Natural killer cell treated with Interleukin-12 subunit alpha and Interleukin-12 subunit beta and Interleukin-15 and Interleukin-18, amount 100 ng/mL, for 72 hours (primary cell): ENCODE results near the gene MXRA7. TPM values are rescaled to one million over a fixed set of nuclear protein-coding genes. Genes with fewer than 3 reads are reported as not detected.

ENCODE experiments used
- ATAC-seq, 2 donors: fragments of 150-1000 bp; cut with Tn5 transposase in 1 of 2; sonication (Bioruptor Pico), chemical (Tn5 transposase) in 1 of 2; 2 replicates each; pipeline ENCODE4 v1.10.0; 2021
- DNase-seq: peaks from one replicate; pipeline ENCODE4 v3.0.0; 2022; ENCODE audit warnings: low spot score
- H3K27ac Mint-ChIP-seq, 2 donors: 1 replicate in 1 of 2; 2 replicates in 1 of 2; pipeline ENCODE4 v1.8.0; 2022; ENCODE audit warnings: mixed read lengths in 2 of 2, mild to moderate bottlenecking in 1 of 2, moderate library complexity in 1 of 2
- H3K27me3 Mint-ChIP-seq, 2 donors: 1 replicate in 1 of 2; 2 replicates in 1 of 2; pipeline ENCODE4 v1.8.0; 2022; ENCODE audit warnings: mixed read lengths in 2 of 2
- H3K36me3 Mint-ChIP-seq: one replicate; pipeline ENCODE4 v1.8.0; 2022; ENCODE audit warnings: mixed read lengths
- H3K4me1 Mint-ChIP-seq, 2 donors: 1 replicate in 1 of 2; 2 replicates in 1 of 2; pipeline ENCODE4 v1.8.0; 2022; ENCODE audit warnings: low read depth in 2 of 2, mixed read lengths in 2 of 2, mild to moderate bottlenecking in 1 of 2
- H3K4me3 Mint-ChIP-seq: one replicate; pipeline ENCODE4 v1.8.0; 2022; ENCODE audit warnings: mixed read lengths
- H3K9me3 Mint-ChIP-seq: 2 replicates; pipeline ENCODE4 v1.8.0; 2022; ENCODE audit warnings: mixed read lengths
- total RNA-seq, 2 donors: library from RNA; stranded (reverse); gene quantifications; one replicate each; pipeline ENCODE4 v1.2.3, GENCODE V29; 2022

MXRA7 gene
- total RNA-seq, 2 donors from 2014 or later, result 18.1 to 19.4 TPM

DNA sequence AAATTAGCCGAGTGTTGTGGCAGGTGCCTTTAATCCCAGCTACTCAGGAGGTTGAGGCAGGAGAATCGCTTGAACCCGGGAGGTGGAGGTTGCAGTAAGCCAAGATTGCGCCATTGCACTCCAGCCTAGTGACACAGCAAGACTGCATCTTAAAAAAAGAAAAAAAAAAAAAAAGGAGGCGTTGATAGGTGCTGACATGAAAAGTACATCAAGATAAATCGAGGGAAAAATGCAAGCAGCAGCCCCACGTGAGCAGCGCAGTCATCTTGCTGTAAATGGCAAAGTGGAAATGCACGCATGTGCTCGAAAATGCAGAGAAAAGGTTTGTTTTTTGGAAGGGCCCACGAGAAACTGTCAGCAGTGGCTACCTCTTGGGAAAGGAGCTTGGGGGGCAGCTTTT, 20.9 kb downstream of the MXRA7 start:
- ATAC-seq (no peak), DNase-seq (no peak)
- peaks cover 0 to 5% of the 10 kb centered on the region in 2 donors for H3K4me1 Mint-ChIP-seq
- H3K27me3 Mint-ChIP-seq, result no peaks in the 10 kb centered on the region
- no peak overlapping the region for H3K4me3 Mint-ChIP-seq
- no peak overlapping the region for H3K27ac Mint-ChIP-seq
- H3K36me3 Mint-ChIP-seq, result no peaks in the 10 kb centered on the region
- H3K9me3 Mint-ChIP-seq, result no peaks in the 10 kb centered on the region

DNA sequence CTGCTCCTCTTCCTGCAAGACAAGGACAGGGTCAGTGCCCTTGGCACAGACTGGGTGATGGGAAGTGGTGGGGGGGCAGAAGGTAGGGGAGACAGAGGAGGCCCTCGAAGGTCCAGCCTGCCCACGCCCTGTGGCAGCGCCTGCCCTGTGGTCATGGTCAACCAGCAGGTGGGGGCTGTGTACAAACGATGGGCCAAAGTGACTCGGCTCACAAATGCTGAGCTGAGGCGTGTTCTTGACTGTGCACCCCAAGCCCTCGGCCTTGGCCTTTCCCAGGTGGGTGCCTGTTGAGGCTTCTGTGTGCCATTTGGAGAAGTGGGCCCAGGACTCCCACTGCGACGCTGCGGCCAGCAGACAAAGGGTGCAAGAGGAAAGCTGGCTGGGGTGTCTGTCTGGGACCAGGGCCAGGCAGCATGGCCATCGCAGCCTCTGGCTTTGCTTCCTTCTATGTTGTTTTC, 22.6 kb downstream of the MXRA7 start:
- ATAC-seq (peak in 1 of 2 donors; percentile 40), DNase-seq (no peak)
- Mint-ChIP-seq H3K9me3 (no peaks in the 10 kb centered on the region), H3K36me3 (no peaks in the 10 kb centered on the region), H3K27me3 (no peaks in the 10 kb centered on the region), H3K4me1 (peaks cover 0 to 9% of the 10 kb centered on the region in 2 donors), H3K27ac (no peak overlapping the region), H3K4me3 (no peak overlapping the region)

DNA sequence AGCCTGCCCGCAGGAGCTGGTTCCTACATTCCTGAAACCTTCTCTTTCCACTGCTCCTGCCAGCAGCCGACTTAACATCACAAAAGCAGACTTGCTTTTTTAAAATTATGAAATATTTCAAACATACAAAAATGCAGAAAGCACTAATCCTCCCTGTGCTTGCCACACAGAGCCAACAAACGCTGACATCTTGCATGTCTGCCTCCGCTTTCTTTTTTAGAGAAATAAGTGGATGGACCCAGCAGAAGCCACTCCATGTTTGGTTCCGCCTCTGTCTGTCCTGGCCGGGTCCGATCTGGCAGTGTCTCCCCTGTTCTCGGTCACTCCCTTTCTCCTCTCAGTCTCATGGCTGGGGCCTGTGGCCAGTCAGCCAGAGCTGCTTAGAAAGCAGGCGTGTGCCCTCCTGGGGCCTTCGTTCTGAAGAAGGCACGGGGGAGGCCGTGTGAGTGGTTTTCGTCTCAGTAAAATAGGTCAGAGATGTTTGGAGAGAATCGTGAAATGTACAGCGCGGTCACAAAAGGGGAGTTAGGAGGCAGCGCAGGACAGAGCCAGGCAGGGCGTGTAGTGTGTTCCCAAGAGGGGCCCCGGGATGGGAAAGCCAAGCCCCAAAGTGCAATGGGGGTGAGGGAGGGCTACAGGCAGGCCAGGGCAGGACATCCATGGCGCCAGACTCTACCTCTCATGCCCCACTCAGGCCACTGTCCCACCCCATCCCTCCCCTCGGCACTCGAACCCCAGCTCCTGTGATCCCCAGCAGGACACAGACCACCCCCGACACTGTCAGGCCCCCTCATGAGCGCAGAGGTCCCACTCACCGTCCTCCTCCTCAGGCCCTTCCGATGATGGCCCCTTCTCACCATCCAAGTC, 23.2 kb downstream of the MXRA7 start:
- Mint-ChIP-seq H3K9me3 (no peaks in the 10 kb centered on the region), H3K4me3 (no peak overlapping the region), H3K36me3 (no peaks in the 10 kb centered on the region), H3K27ac (no peak overlapping the region), H3K27me3 (no peaks in the 10 kb centered on the region), H3K4me1 (peaks cover 1 to 11% of the 10 kb centered on the region in 2 donors)
- no peak for ATAC-seq
- no peak for DNase-seq

DNA sequence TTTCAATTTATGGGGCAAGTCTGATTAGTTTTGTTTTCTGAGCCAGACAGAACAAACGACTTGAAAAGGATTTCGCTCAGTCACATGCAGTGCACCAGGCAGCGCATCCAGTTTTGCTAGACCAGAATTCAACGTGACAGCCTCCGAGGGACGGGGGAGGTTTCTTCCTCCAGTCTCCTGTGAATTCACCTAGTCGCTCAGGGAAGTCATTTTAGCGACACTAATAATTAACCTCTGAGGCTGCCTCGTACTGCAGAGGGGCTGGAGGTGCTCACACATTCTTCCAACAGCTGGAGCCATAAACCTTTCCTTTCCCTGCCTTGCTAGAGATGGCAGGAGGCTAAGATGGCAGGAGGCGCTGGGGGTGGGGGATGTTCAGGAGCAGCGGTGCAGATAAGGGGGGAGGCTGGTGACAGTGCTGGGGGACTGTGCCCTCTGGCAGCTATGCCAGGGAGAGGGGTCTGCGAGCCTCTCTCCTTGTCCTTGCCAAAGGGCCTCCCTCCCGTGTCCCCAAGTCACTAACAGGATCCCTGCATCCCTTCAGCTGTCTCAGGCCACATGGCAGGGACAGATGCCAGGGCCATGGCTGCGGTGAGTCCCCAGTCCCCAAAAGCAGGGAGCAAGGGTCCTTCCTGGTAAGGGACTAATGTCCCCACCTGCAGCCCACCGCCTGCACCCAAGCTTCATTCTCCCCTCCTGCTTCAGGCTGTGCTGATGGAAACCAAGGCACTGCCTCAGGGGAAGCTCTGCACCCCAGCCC, 24.0 kb downstream of the MXRA7 start:
- ATAC-seq (no peak), DNase-seq (no peak)
- no peaks in the 10 kb centered on the region for H3K27me3 Mint-ChIP-seq
- no peaks in the 10 kb centered on the region for H3K9me3 Mint-ChIP-seq
- H3K27ac Mint-ChIP-seq, result no peak overlapping the region
- peaks cover 9 to 19% of the 10 kb centered on the region in 2 donors for H3K4me1 Mint-ChIP-seq
- H3K4me3 Mint-ChIP-seq, result no peak overlapping the region
- H3K36me3 Mint-ChIP-seq, result no peaks in the 10 kb centered on the region

DNA sequence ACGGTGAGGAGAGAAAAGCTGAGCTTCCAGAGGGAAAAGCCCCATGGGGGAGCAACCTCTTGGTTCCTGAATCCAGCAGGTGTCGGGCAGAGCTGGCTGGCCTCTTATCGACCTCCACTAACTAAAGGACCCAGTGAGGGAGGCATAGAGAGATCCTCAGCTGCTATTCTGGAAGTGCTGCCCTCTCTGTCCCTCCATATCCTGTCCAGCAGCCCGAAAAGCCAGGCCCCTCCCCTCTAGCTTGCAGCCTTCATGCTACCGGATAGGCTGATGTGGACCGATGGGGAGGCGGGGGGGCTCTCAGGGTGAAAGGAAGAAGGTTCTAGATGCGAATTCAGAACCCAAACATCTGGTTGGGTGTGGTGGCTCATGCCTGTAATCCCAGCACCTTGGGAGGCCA, 24.9 kb downstream of the MXRA7 start:
- ATAC-seq (no peak), DNase-seq (no peak)
- Mint-ChIP-seq H3K36me3 (no peaks in the 10 kb centered on the region), H3K4me1 (peaks cover 18 to 27% of the 10 kb centered on the region in 2 donors), H3K27me3 (no peaks in the 10 kb centered on the region), H3K9me3 (no peaks in the 10 kb centered on the region), H3K27ac (no peak overlapping the region), H3K4me3 (no peak overlapping the region)

DNA sequence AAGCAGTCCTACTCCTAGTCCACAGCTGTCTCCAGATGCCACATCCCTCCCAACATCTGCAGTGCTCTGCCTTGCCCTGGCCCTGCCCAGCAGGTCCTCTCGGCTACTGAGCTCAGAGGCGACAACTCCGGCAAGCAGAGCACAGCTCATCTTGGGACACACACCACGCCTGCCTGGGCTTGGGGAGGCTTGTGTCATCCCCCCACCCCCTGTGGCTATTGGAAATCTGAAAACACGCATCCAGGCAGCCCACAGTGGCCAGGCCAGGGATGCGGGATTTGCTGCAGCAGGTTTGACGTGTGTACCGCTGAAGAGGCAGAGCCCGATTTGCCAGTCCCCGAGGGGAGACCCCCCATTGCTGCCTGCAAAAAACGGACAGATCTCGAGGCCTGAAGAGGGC, 25.4 kb downstream of the MXRA7 start:
- H3K4me3 Mint-ChIP-seq, result no peak overlapping the region

DNA sequence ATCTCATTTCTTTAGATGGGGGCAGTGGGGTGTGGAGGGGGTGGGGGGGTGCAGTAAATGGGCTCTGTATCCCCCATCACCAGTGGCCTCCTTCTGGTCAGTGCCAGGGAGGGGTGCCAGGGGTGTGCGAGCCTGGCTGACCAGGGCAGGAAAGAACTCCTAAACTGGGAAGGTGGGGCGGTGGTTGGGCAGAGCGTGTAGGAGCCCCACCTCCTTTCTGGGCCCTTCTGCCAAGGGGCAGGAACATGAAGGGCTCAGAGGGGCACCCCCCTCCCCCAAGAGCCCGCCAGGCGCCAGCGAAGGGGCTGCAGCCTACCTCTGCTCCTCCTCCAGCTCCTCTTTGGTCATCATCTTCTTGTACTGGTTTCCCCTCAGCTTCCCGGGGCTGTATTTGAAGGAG, 26.0 kb downstream of the MXRA7 start:
- Mint-ChIP-seq H3K27me3 (no peaks in the 10 kb centered on the region), H3K27ac (no peak overlapping the region), H3K4me1 (peaks cover 18 to 30% of the 10 kb centered on the region in 2 donors), H3K36me3 (no peaks in the 10 kb centered on the region), H3K9me3 (no peaks in the 10 kb centered on the region), H3K4me3 (no peak overlapping the region)
- ATAC-seq (no peak), DNase-seq (no peak)

More for the DNA sequence above, 25.4 kb downstream of the MXRA7 start:
- Mint-ChIP-seq H3K9me3 (no peaks in the 10 kb centered on the region), H3K27ac (no peak overlapping the region), H3K4me1 (peaks cover 18 to 30% of the 10 kb centered on the region in 2 donors), H3K27me3 (no peaks in the 10 kb centered on the region), H3K36me3 (no peaks in the 10 kb centered on the region)
- ATAC-seq, result no peak
- DNase-seq, result no peak

DNA sequence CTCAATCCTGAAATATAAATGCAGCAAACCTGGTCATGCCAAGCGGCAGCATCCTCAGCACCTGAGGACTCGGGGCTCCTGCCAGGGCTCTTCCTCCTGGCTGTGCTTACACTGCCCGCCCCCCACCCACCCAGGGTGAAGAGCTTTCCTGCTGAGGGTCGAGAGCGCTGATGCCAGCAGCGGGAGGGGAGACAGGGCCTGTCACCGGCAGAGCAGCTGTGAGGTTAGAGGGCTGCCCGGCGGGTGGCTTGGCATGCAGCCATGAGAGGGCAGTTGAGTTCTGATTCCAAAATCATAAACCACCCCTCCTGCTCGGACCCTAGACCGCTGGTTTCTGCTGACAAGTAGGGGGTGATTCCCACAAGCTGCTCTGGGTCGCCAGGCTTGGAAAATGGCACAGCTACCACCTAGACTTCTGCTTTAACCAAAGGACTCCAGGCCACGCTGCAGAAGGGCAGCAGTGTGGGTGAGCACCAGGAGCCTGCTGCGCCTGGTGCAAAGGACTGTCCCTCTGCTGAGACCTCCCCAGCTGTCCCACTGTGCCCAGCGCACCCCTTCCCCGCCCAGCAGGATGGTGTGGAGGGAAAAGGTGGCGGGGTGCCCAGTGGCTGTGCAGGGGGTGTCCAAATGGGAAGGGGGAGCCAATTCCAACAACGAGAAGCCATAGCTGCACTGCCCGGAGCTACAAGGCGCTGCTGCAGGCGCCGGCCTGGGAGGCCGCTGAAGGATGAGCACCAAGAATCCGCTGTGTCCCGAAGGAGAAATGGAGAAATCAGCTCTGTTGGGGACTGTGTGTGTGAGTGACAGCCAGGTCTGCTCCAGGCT, 26.6 kb downstream of the MXRA7 start:
- Mint-ChIP-seq H3K36me3 (no peaks in the 10 kb centered on the region), H3K9me3 (no peaks in the 10 kb centered on the region), H3K4me1 (peaks cover 18 to 30% of the 10 kb centered on the region in 2 donors), H3K4me3 (no peak overlapping the region), H3K27ac (no peak overlapping the region), H3K27me3 (no peaks in the 10 kb centered on the region)
- DNase-seq (no peak), ATAC-seq (no peak)

DNA sequence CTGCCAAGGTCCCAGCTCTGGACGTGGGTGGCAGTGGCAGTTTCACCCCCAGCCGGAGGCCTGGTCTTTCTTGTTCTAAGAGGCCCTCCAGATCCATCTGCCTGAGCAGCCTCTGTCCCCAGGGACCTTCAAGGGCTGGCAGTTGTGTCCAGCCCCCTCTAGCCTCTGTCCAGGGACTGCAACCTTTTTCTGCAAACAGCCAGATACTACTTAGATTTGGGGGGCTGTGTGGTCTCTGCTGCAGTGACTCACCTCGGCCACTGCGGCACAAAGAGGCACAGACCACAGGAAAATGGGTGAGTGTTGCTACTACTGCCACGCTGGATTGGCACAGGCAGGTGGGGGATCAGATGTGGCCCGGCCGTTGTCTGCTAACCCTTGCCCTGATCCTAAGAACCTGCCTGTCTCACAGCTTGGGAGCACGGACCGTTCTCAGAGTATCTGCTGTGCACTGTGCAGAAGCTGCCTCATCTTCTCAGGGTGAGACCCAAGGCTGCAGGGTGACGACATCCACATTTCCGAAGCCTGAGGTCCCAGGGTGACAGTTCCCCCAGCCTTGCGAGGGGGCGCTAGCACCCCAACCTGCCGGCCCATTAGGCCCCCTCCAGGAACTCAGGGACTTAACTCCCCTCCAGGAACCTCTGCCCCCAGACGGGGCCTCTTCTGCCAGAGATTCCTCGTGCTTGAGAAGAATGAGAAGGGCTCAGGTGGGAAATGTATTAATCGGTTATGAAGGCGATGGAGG, 27.6 kb downstream of the MXRA7 start:
- DNase-seq, result no peak
- Mint-ChIP-seq H3K4me3 (no peak overlapping the region), H3K27ac (no peak overlapping the region), H3K27me3 (no peaks in the 10 kb centered on the region), H3K4me1 (peaks cover 18 to 25% of the 10 kb centered on the region in 2 donors), H3K36me3 (no peaks in the 10 kb centered on the region), H3K9me3 (no peaks in the 10 kb centered on the region)
- ATAC-seq, result no peak

DNA sequence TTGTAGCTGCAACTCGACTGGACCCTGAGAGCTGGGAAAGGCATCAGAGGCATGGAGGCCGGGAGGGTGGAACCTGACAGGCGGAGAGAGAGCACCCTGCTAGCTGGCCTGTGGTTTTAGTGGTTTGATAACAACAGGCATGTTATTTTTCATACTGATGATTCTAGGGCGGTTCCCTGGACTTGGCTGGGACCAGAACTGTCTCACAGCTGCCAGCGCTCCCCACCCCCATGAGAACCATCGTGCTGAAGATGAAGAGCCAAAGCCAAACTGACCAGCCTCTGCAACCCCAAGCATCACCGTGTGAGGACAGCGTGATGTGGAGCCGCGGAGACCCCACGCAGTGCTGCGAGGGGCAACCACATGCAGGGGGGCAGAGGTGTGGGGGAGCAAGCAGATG, 28.5 kb downstream of the MXRA7 start:
- H3K9me3 Mint-ChIP-seq, result no peaks in the 10 kb centered on the region
- no peaks in the 10 kb centered on the region for H3K27me3 Mint-ChIP-seq
- ATAC-seq, result no peak
- H3K4me1 Mint-ChIP-seq, result peaks cover 18 to 25% of the 10 kb centered on the region in 2 donors
- no peak for DNase-seq
- H3K4me3 Mint-ChIP-seq, result peak overlapping the region; percentile 60
- peak overlapping the region; percentile 36 to 68 for H3K27ac Mint-ChIP-seq
- no peaks in the 10 kb centered on the region for H3K36me3 Mint-ChIP-seq

DNA sequence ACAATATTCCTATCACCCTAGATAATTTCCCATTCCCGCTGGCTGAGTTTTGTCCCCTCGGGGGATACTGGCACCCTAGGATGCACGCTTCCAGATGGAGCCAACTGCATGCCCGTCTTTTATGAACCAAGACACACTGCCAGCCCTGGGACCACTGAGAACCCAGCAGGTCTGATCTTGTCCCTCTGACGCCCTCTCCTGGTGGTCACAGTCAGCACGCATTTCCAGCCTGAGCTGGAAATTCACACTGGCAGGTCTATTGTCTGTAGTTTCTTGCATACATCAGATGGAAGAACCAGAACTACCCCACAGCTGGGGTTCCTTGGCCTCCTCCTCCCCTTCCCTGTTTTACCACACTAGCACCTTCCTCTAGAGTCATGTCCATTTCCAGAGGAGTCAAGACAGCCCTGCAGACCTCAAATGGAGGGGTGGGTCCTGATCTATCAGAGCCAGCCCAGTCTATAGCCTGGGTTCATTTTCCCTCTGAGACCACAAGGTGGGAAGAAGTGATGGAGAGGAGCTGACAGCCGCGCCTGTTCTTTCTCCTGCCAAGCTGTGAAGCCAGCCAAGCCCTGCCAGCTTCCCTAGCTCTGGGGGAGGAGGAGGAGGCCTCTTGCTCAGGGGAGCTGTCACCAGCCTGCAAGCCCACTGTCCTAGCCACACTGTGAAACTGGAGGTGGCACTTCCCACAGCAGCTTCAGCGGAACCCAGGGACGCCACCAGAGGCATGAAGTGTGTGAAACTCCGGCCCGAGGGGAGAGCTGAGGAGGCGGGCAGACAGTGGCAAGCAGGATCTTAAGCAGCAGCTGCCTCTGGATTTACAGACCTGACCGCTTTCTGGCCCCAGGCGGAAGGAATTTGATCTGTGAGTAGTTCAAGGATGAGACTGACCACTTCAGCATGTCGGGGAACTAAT, 29.3 kb downstream of the MXRA7 start:
- DNase-seq, result no peak
- Mint-ChIP-seq H3K4me1 (peaks cover 18 to 25% of the 10 kb centered on the region in 2 donors), H3K9me3 (no peaks in the 10 kb centered on the region), H3K4me3 (peak overlapping the region; percentile 60), H3K27ac (peak overlapping the region; percentile 36 to 68), H3K36me3 (no peaks in the 10 kb centered on the region), H3K27me3 (no peaks in the 10 kb centered on the region)
- peak; percentile 59 to 79 for ATAC-seq

DNA sequence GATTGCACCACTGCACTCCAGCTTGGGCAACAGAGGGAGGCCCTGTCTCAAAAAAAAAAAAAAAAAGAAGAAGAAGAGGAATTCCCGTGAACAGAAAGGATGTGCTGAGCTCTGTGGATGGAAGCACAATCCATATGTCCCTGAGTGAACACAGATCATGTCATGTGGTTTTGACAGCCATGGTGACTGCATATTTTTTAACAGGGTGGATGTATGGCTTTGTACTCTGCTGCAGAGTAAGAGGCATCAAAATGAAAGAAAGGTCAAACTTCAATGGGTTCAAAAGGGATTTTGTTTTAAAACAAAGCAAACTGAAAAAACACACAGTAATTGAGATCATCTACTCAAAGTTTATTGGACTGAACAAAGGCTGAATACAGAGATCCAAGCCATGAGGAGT, 31.5 kb downstream of the MXRA7 start:
- Mint-ChIP-seq H3K9me3 (no peaks in the 10 kb centered on the region), H3K27ac (no peak overlapping the region), H3K4me3 (no peak overlapping the region), H3K4me1 (peaks cover 18 to 25% of the 10 kb centered on the region in 2 donors), H3K36me3 (no peaks in the 10 kb centered on the region), H3K27me3 (no peaks in the 10 kb centered on the region)
- ATAC-seq (no peak), DNase-seq (no peak)
